Transverse colon (tissue), 4 donors: ENCODE results near the gene GON4L. TPM values are rescaled to one million over a fixed set of nuclear protein-coding genes. Genes with fewer than 3 reads are reported as not detected.

Experiments used
- DNase-seq: peaks from one replicate; pipeline ENCODE4 v3.0.0-alpha.2; 2019
- H3K27ac ChIP-seq, 4 donors: fragments of 200-600 bp; sonication (generic); 2 replicates each; pipeline ENCODE4 v1.5.1; 2016 to 2018; ENCODE audit warnings: inconsistent platforms in 4 of 4
- H3K27me3 ChIP-seq: fragments of 200-600 bp; sonication (generic); 2 replicates; pipeline ENCODE4 v1.5.1; 2017; ENCODE audit warnings: inconsistent platforms
- H3K36me3 ChIP-seq, 4 donors: fragments of 200-600 bp; sonication (generic); 2 replicates each; pipeline ENCODE4 v1.5.1; 2017 to 2019; ENCODE audit warnings: inconsistent platforms in 4 of 4
- H3K4me1 ChIP-seq, 4 donors: fragments of 200-600 bp; sonication (generic); 2 replicates each; pipeline ENCODE4 v1.5.1; 2017 to 2020; ENCODE audit warnings: inconsistent platforms in 4 of 4
- H3K4me3 ChIP-seq, 4 donors: fragments of 200-600 bp; sonication (generic); 1 replicate in 1 of 4; 2 replicates in 3 of 4; pipeline versions ENCODE4 v1.5.1 to v1.6.1; 2017 to 2019; ENCODE audit warnings: inconsistent platforms in 4 of 4
- H3K9me3 ChIP-seq, 2 donors: fragments of 200-600 bp; sonication (generic); 2 replicates each; pipeline ENCODE4 v1.5.1; 2017 to 2019; ENCODE audit warnings: inconsistent platforms in 2 of 2
- CTCF ChIP-seq, 5 experiments: fragments of 200-600 bp in 3 of 5; fragments of 450-650 bp in 2 of 5; sonication (generic) in 3 of 5; IDR thresholded peaks; 1 replicate in 2 of 5; 2 replicates in 3 of 5; pipeline ENCODE4 v1.5.1; 2016 to 2017; ENCODE audit warnings: antibody characterized with exemption in 5 of 5, inconsistent platforms in 3 of 5, mild to moderate bottlenecking in 2 of 5, moderate library complexity in 1 of 5
- EP300 ChIP-seq: sonication (generic); formaldehyde crosslinking; IDR thresholded peaks from one replicate; pipeline ENCODE4 v1.6.1; 2017; ENCODE audit warnings: antibody characterized with exemption, low read depth
- POLR2A ChIP-seq: fragments of 450-650 bp; IDR thresholded peaks from one replicate; pipeline ENCODE4 v1.6.1; 2016; ENCODE audit warnings: antibody characterized with exemption, mild to moderate bottlenecking, moderate library complexity
- POLR2AphosphoS5 ChIP-seq, 3 donors: sonication (generic); formaldehyde crosslinking; IDR thresholded peaks; one replicate each; pipeline ENCODE4 v1.6.1; 2016; ENCODE audit warnings: antibody characterized with exemption in 3 of 3
- WGBS, 2 donors: methylation state at CpG; one replicate each; pipeline ENCODE4 v1.1.5; 2018; ENCODE audit warnings: low coverage in 1 of 2; 5-methylcytosine and 5-hydroxymethylcytosine counted together
- in situ Hi-C, 4 donors: fragments of 200-750 bp; cut with MboI; loops; one replicate each; pipeline versions ENCODE4 v1.15.0 to v1.15.1; 2017; ENCODE audit warnings: low sequenced_read_pairs in 3 of 4, low pct_ligation_motif_present in 1 of 4, low pct_unique_long_range_greater_than_20kb in 1 of 4
- intact Hi-C: fragments of 100-400 bp; cut with DNase I; formaldehyde crosslinking; loops from one replicate; pipeline ENCODE4 v1.15.1; 2023; ENCODE audit warnings: low total_unique reads
- total RNA-seq, 4 donors: library from RNA; depleted of rRNA; stranded (reverse); fragments of >200 nt; gene quantifications; one replicate each; pipeline ENCODE4 v1.1.0, GENCODE V29; 2016

GON4L gene
- total RNA-seq = 10 to 100 TPM; 36.3 to 75.6 (median 45.6) TPM

GRCh38 chr1:155856975-155857930 is at the start of gene GON4L:
GON4L (minus strand) TSS chr1:155857214; CDS start chr1:155853780, 3,434 bp downstream.
- in situ Hi-C loops = no loop called here
- H3K9me3 ChIP-seq = no peaks in the 10 kb centered on the region
- H3K27me3 ChIP-seq = peaks cover 13% of the 10 kb centered on the region
- 11 to 63% methylated on average over 4 to 46 of the region's 46 CpGs for WGBS, 2 donors
- peaks cover 0 to 24% (median 7%) of the 10 kb centered on the region in 4 donors for H3K36me3 ChIP-seq
- H3K4me3 ChIP-seq = peak within 1 kb of the TSS; percentile 34 to 84 (median 58)
- peaks cover 0 to 32% (median 24%) of the 10 kb centered on the region in 4 donors for H3K4me1 ChIP-seq
- peak within 1 kb of the TSS; percentile 67 to 92 (median 90) for H3K27ac ChIP-seq
- intact Hi-C loops = no loop called here
- peak; percentile 71 for TF ChIP-seq POLR2A
- no peak for TF ChIP-seq EP300
- peak; percentile 67 to 78 (median 75) for TF ChIP-seq POLR2AphosphoS5 (IDR thresholded peaks at IDR 0.05)
- TF ChIP-seq CTCF (IDR thresholded peaks at IDR 0.05) = no peak
- DNase-seq = peak; percentile 91

GRCh38 chr1:155904261-155904660 is 47.2 kb upstream of the GON4L start:
- TF ChIP-seq POLR2AphosphoS5 (IDR thresholded peaks at IDR 0.05) = no peak
- TF ChIP-seq POLR2A = no peak
- no peak for TF ChIP-seq EP300
- no peak for TF ChIP-seq CTCF (IDR thresholded peaks at IDR 0.05)

GRCh38 chr1:155900161-155900560 is 43.1 kb upstream of the GON4L start:
- 94 to 97% methylated on average over 4 of the region's 4 CpGs for WGBS, 2 donors
- Histone ChIP-seq H3K4me1 (no peaks in the 10 kb centered on the region), H3K4me3 (no peak overlapping the region), H3K9me3 (no peaks in the 10 kb centered on the region), H3K36me3 (peaks cover 0 to 67% (median 28%) of the 10 kb centered on the region in 4 donors), H3K27ac (no peak overlapping the region), H3K27me3 (no peaks in the 10 kb centered on the region)
- intact Hi-C loops (no loop called here), in situ Hi-C loops (no loop called here)
- no peak for DNase-seq
- no peak for TF ChIP-seq POLR2AphosphoS5 (IDR thresholded peaks at IDR 0.05)
- TF ChIP-seq CTCF (IDR thresholded peaks at IDR 0.05) = no peak
- no peak for TF ChIP-seq EP300
- no peak for TF ChIP-seq POLR2A

More at GRCh38 chr1:155904261-155904660, 47.2 kb upstream of the GON4L start:
- Histone ChIP-seq H3K9me3 (no peaks in the 10 kb centered on the region), H3K4me1 (no peaks in the 10 kb centered on the region), H3K36me3 (peaks cover 0 to 97% (median 38%) of the 10 kb centered on the region in 4 donors), H3K27me3 (no peaks in the 10 kb centered on the region), H3K4me3 (no peak overlapping the region), H3K27ac (no peak overlapping the region)
- intact Hi-C loops (no loop called here), in situ Hi-C loops (no loop called here)
- no peak for DNase-seq
- WGBS, 2 donors = 92 to 93% methylated on average over 12 of the region's 12 CpGs

GRCh38 chr1:155899683-155900082 is 42.7 kb upstream of the GON4L start:
- intact Hi-C loops = no loop called here
- Histone ChIP-seq H3K27me3 (no peaks in the 10 kb centered on the region), H3K27ac (no peak overlapping the region), H3K9me3 (no peaks in the 10 kb centered on the region), H3K4me3 (no peak overlapping the region), H3K36me3 (peaks cover 0 to 63% (median 26%) of the 10 kb centered on the region in 4 donors), H3K4me1 (no peaks in the 10 kb centered on the region)
- 100% methylated on average over 2 of the region's 2 CpGs for WGBS, 2 donors
- TF ChIP-seq EP300 (no peak), CTCF (IDR thresholded peaks at IDR 0.05) (no peak), POLR2AphosphoS5 (IDR thresholded peaks at IDR 0.05) (no peak), POLR2A (no peak)
- no peak for DNase-seq
- in situ Hi-C loops = no loop called here
